Fibroblast of skin of right biceps (primary cell): ENCODE measurements around the gene ABCC9.

Source experiments
- DNase-seq: peaks from one replicate; pipeline ENCODE4 v3.0.0-alpha.2; 2013

Gene ABCC9

DNA sequence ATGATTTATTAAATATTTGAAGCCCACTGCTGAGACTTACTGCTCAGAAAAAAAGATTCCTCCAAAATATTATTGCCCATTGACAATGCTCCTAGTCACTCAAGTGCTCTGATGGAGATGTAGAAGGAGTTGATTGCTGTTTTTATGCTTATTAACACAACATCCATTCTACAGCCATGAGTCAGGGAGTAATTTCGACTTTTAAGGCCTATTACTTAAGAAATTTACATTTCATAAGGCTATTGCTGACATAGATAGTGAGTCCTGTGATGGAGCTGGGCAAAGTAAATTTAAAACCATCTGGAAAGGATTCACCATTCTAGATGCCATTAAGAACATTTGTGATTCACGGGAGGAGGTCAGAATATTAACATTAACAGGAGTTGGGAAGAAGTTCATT is 171.9 kb downstream of the ABCC9 start:
- no peak for DNase-seq

DNA sequence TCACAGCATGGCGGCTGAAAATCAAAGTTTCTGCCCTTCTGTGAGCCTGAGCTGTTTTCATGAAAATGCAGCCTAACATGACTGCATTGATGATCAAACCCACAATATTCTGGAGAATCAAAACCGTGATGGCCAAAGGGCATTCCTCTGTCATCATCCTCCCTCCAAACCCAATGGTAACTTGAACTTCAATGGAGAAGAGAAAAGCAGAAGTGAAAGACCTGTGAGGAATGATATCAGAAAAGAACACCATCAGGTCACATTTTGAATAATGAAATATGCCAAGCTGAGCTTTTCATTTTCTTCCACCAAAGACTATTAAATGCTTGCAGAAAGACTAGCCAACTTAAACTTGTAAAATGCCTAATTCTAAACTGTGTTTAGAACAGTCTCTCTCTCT is 174.8 kb downstream of the ABCC9 start:
- no peak for DNase-seq

DNA sequence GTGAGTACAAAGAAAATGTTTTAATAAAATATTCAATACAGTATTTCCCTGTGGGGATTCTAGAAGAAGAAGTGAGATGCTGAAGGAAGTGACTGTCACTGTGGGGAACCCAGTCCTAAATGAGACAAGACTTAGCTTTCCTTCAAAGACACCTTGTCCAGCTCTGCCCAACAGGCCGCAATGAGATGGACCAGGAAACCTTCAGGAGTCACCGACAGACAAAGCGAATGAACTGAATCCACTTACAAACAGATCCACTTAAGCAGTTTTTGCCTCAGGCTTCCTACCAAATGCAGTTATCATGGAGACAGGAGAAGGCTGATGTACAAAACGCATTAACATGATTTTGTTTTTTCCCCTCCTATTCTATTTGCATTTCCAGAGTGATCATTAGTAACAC is 176.3 kb downstream of the ABCC9 start:
- no peak for DNase-seq

DNA sequence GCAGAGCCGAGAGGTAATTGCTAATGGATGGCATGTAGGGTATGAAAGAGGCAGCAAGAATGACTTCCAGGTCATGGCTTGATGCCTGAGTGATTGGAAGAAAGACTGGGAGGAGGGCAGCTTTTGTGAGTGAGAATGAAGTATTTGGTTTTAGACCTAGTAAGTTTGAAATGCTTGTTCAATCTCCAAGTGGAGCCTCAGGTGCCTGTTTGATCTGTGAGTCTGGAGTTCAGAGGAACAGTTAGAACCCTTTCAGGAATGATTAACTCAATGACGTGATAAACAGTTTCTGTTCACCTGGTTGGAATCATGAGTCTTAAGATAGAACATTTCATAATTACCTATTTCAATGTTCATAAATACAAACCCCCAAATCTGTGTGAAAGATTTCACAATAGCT is 177.2 kb downstream of the ABCC9 start:
- no peak for DNase-seq

DNA sequence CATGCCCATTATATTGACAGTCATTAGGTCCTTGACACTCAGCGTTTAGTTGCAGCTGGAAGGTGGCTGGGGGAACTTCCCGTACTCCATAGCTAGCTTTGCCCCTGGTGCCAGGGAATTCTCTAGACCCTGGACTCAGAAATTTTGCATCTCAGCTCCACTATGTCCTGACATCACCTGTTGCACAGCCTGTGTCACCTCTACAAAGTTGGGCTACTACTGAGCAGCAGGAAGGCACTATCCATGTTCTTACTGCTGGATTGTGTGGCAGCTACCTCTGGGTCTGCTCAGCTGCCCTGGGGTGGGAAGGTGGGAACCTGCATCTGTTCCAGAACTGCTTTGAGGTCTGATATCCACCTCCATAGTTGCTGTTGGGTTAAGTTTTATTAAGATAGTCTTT is 177.7 kb downstream of the ABCC9 start:
- no peak for DNase-seq

DNA sequence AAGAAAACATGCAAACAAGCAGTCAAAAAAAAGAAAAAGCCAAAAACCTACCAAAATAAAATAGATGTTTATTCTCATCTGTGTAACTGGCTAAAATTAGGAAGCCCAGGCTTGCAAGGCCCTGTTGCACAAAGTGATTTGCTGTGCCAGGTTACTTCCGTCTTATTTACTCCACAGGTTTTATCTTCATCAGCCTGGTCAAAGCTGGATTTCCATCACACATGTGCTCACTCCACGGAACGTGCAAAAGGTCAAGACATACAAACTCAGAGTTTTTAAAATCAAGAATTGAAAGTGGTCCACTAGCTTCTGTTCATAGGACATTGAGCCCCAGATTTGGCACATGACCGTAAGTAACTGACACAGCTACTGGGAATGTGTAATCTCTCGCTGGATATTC is 181.5 kb downstream of the ABCC9 start:
- no peak for DNase-seq

DNA sequence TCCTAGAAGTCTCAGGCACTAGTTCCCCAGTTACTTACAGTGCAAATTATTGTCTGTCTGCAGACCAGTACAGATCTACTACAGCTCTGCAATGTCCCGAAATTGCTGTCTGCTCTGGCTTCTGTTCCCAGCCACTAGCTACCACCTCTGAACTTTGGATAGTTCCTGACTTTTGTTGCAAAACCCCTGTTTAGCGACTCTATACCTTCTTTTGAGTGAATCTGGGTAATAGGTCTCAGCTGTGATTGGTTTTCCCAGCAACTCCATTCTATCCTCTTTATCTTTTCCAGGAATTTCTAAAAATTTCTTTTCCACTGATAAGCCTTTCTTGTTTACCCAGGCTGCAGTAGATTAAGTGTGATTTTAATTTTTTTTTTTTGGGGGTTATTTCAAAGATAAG is 183.5 kb downstream of the ABCC9 start:
- no peak for DNase-seq

DNA sequence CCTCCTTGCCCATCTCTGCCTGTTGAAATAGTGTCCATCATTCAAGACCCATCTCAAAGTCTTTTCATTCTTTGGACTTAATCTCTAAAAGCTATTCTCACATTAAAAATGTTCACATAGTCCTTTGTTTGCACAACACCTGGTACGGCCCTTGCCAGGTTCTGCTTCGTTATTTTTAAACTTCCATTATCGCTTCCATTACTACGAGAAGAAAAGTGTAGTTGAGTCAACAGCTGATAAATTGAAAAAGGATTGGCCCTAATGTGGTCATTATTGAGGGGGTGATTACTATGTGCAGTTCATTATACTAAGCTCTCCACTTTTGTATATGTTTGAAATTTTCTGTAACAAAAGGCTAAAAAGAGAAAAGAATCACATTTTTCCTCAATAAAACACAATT is 184.5 kb downstream of the ABCC9 start:
- no peak for DNase-seq

DNA sequence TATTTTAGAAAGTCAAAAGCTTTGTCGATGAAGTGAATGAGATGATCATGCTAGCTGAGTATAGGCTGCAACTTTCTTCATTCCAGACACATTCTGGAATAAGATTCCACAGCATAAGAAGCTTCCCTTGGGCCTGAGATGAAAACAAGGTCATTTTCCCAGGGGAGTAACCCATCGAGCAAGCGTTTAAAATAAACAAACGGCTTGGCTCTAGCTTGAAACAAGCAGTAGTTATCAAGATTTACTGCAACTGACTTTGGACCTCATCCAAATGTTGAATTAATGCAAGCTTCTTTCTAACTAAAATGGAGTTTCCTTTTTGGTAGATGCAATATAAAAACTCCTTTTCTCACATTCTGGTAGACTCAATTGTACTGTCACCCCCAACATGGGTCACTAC is 189.7 kb downstream of the ABCC9 start:
- peak; percentile 49 for DNase-seq
